Measurements from ENCODE around the gene PRLR.
"Not testable (repeated sequence)": the region's sequence is repeated elsewhere in the genome, so short reads cannot be mapped to it uniquely, and the experiment has no call there.

The PRLR gene

DNA sequence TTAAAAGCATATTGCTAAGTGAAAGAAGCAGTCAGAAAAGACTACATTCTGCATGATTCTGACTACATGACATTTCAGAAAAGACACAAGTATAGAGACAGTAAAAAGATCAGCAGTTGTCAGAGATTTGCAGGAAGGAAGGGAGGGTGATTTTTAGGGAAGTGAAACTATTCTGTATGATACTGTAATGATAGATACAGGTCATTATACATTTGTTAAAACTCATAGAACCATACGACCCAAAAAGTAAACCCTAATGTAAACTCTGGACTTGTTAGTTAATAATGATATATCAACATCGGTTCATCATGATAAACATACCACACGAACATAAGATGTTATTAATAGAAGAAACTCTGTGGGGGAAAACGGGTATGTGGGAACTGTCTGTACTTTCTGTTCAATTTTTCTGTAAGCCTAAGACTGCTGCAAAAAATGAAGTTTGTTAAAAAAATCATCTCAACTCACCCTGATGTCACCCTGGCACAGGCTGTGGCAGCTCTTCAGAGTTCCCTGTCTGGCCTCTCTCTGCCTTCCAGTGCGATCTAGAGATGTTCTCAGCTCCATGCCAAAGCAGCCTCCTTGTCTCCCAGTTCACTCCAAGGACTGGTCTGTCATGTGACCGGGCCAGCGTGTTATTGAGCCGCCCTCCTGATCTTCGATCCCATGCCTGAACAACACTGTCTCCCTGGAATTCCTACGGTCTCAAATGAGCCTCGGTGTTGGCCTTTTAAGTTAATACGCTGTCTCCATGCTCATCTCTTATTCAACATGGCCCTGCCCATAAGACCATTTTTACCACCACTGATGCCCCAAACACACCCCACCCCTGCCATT, 35.4 kb downstream of the PRLR start:
- DNase-seq = no peak

DNA sequence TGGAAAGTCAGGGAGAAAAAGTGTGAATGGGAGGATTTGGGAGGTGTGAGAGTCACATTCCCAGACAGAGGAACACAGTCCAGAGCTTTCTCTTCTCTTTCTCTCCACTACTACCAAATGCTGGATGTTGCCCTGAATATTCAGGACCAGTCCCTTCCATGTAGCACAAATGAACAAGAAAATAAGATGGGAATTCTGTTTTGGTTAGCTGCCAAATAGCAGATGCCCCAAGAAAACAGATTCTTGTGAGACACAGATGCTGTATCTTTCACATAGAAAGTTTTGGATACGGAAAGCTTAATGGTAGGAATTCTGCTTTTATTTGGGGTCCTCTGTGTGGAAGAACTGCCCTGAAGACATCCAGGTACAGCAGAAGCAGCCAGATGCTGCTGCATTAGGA, 37.8 kb downstream of the PRLR start:
- DNase-seq = no peak

DNA sequence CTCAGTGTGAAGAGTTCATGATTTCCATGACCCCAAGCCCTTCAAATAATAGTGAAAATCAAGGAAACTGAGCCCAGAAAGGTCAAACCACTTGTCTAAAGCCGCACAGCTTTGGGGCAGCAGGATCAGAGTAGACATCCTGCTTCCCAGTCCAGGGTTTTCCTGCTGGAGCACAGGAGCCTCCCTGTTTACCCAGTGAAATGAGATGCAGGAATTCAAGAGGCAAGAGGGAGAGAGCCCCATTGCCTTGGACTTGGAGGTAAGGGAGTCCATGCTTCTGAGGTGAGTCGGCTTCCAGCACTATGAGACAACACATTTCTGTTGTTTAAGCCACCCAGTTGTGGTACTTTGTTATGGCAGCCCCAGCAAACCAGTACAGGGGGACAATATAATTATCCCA, 40.5 kb downstream of the PRLR start:
- not testable (repeated sequence) for DNase-seq

DNA sequence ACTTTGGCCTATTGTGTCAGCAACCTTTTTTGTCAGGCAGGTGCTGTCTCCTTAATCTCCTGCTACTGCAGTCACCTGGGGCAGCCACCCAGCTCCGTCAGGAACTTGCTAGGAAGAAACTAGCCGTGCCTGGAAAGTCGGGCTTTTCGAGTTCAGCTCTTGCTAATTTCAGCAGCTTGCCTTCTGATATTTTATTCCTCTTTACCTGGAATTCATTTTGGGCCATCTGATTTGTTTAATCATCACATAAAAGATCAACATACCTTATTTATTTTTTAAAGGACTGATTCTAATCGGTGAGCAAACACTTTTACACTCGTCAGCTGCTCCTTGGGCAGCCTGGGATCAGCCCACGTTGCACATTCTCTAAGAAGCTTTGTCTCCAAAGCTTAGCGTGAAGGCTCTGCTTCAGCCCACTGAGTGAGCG, 42.2 kb downstream of the PRLR start:
- no peak for DNase-seq

DNA sequence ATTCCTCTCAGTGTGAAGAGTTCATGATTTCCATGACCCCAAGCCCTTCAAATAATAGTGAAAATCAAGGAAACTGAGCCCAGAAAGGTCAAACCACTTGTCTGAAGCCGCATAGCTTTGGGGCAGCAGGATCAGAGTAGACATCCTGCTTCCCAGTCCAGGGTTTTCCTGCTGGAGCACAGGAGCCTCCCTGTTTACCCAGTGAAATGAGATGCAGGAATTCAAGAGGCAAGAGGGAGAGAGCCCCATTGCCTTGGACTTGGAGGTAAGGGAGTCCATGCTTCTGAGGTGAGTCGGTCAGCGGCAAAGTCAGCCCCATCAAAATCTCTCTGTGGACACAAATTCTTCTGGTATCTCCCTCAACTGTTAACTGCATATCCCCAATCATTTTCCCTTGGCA, 42.7 kb downstream of the PRLR start:
- not testable (repeated sequence) for DNase-seq

DNA sequence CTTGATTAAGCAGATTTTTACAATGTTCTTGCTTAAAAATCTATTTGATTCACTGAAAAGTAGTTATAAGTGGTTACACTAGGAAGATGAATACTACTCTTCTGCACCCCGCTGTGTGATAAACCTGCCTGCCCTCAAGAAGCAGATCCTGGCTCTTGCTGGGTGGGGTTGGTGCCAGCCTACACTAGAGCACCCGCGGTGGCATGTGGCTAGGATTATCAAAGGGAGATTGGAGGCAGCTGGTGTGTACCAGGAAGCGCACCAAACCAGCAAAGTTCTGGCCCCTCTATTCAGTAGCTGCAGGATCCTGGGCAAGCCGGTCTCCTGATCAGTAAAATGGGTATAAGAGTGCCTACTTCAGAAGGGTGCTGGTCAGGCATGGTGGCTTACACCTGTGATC, 43.5 kb downstream of the PRLR start:
- DNase-seq = no peak

DNA sequence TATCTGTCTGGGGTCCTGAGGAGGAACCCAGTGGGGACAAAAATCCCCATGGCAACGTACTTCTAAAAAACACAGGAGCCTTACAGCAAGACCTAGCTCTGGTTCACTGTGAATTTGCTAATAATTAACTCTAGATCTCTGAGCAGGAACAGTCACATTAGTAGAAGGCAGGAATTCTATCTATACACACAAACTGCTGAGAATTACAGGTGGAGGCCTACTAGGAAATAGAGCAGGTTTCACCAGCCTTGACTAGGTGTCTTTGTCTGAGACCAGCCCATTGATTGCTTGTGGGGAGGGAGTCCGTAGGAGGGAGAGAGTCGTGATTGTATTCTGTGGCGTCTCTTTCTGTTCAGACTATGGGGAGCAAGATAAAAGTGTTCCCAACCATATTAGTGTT, 44.8 kb downstream of the PRLR start:
- no peak for DNase-seq

DNA sequence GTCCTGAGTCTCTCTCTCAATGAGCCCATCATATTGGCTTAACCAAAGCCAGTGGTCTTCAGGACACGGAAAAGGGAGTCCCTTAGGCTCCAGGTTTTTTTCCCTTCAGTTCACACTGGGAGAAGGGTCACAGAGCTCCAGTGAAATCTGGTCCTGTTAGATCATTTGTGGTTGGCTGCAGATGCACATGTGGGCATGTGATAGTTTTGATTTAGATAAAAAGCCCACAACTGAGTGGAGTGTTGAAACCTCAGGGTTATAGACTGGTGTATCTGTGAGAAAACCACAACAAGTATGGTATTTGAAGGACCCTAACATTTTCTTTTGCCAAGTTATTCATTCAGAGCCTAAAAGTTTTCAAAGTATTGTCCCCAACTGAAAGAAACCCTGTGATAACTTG, 46.7 kb downstream of the PRLR start:
- no peak for DNase-seq

DNA sequence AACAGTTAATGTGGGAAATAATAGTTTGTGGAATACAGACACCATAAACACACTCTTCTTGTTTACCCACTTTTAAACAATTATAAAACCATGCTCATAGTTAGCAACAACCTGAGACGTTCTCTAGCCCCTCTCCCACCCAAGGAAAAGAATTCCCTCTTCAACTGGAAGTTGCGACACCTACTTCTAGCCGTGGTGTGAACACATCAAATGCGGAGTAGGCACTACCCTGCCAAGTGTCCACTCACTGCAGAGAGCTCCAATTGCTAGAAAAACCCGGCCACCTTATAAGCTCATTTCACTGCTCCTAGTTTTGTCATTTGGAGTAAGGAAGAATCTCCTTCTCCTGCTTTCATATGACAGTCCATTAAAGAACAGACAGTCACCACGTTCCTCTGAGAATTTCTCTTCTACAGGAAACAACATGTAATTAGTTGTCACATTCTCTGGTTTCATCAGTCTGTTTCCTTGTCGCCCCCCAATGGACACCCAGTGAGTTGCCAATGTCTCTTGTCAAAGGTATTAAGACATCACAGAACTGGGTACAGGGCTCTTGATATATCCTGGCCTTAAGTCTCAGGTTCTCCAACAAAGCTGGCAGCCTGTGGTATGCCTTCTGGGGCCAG, 47.3 kb downstream of the PRLR start:
- DNase-seq = no peak

DNA sequence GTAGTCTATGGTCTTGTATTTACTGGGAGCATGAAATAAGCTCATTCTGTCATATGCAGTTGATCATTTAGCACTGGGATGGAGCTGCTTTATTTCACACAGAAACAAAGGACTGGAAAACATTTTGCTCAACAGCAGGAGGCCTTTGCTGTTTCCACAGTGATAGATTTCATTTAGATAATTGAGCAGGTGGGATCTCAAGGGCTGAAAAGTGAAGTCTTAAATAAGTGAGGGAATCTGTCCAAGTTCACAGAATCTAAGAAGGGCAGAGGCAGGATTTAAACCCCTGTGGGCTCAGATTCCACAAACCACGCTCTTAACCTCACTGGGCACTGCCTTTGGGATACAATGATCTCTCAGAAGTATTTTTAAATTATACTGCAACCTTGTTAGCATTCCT, 47.8 kb downstream of the PRLR start:
- no peak for DNase-seq

DNA sequence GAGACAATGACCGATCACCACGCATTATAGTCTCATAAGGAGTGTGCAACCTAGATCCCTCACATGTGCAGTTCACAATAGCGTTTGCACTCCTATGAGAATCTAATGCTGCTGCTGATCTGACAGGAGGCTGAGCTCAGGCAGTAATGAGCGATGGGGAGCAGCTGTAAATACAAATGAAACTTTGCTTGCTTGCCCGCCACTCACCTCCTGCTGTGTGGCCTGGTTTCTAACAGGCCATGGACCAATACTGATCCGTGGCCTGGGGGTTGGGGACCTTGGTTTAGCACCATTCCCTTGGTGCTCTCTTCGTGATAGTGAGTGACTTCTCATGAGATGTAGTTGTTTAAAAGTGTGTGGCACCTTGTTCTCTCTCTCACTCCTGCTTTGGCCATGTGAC, 50.2 kb downstream of the PRLR start:
- DNase-seq = no peak

DNA sequence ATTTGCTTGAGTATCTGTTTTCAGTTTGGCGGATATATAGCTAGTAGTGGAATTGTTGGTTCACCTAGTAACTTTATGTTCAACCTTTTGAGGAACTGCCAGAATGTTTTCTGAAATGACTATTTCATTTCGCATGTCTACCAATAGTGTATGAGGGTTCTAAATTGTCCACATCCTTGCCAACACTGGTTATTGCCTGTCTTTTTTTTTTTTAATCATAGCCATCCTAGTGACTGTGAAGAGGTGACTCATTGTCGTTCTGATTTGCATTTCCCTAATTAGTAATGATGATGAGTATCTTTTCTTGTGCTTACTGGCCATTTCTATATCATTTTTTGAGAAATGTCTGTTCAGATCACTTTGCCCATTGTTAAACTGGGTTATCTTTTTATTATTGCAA, 52.5 kb downstream of the PRLR start:
- no peak for DNase-seq

DNA sequence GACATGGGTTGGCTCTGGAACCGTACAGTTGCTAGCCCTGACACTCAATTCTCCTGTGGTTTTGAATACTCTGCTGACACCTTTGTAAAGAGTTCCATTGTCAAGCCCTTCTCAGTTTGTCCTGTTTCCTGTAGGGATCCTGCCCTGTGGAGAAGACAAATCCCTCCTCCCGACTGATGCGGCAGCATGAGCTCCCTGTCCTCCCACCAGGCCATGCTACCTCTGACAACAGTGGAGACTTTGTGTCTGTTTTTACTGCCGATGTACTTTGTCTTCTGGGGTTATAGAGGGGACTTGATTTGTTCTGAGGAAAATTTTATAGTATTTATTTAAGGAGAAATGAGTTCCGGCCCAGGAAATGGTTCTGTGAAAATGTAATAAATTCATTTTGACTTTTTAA, 57.8 kb downstream of the PRLR start:
- no peak for DNase-seq

DNA sequence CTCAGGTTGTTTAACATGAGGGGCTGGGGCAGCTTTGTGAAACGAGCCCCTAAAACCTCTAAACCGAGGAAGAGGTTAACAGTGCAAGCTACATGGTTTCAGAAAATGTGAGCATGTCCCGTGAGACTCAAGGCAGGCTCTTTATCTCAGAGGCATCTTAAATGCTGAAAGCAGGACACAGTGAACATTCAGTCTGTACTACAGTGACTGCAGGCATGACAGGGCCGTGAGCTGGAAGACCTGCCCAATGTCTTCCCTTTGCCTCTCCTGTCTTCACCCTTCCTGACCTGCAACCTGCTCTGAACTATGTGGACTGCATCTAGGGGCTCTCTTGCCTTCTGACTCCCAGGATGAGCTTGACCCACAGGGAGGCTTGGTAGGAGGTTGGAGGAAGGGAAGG, 58.3 kb downstream of the PRLR start:
- no peak for DNase-seq

DNA sequence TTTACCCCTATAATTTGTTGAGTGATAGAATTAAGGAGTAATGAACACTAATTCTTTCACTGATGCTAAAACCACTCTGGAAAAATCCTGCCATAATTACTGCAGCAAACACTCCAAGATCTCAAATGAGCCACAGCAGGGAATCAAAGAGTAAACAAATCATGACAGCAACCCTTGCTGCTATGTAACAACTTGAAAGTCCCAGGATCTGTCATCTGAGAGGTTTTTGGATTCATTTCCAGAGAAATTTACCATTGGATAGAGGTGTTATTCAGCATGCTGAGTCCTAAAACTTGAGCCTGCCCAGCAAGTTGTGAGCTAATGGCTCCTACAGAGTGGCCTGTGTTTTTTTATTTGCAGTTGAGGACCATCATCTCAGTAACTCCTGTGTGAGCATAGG, 59.2 kb downstream of the PRLR start:
- no peak for DNase-seq

DNA sequence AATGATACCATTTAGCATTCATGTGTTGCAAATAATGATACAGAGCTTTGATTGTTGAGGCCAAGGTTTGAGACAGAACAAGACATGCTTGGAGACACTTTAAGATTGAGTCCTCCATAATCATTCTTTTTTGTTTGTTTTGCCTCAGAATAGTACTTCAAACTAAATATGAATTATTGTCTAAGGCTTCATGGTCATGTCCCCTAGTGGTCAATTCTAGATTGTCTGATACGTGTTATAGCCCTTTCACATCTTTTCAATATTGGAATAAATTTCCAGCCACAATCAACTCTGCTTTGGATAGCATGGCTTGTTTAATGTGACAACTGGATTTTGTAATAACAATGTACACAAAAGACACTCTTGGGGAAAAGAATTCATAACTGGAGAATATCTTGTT, 64.2 kb downstream of the PRLR start:
- DNase-seq = no peak

DNA sequence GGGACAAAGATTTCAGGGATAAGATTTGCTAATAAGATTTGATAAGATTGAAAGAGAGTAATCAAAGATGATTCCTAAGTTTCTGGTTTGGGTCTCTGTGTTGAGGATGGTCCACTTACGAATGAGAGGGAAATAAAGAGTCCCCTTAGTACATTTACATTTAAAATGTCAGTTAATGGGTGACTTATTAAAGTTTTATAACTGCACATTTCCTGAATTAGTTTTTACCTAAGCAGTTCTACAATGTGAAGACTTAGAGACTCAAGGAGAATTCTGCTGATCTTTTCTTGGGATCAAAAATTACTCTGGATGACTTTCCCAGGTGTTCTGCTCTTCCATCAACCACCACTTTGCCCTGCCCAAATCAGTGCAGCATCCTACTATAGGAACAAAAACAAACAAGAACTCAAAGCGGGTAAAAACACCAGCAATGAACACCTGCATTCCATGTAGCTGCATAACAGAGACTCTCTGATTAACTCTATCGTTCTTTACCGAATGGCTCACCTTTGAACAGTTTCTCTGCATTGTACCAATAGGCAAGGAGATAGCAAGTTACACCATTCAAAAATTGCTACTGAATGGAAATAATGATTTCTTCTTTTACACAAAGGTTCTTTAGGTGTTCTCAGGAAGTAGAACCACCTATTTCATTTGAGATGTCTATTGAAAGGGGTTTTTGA, 65.3 kb downstream of the PRLR start:
- DNase-seq = no peak

DNA sequence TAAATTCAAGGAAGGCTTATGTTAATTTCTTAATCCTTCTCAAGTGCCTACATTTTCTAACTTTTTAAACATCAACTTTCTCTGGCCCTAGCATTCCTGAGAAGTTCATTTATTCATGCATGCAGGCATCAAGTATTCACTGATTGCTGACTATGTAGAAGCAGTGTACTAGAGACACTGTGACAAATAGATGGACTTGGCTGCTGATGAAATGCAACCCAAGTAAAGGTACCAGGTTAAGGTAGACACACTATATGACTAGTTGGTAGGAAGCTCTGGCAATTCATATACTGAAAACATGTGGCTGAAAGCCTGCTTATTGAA, 66.6 kb downstream of the PRLR start:
- no peak for DNase-seq

DNA sequence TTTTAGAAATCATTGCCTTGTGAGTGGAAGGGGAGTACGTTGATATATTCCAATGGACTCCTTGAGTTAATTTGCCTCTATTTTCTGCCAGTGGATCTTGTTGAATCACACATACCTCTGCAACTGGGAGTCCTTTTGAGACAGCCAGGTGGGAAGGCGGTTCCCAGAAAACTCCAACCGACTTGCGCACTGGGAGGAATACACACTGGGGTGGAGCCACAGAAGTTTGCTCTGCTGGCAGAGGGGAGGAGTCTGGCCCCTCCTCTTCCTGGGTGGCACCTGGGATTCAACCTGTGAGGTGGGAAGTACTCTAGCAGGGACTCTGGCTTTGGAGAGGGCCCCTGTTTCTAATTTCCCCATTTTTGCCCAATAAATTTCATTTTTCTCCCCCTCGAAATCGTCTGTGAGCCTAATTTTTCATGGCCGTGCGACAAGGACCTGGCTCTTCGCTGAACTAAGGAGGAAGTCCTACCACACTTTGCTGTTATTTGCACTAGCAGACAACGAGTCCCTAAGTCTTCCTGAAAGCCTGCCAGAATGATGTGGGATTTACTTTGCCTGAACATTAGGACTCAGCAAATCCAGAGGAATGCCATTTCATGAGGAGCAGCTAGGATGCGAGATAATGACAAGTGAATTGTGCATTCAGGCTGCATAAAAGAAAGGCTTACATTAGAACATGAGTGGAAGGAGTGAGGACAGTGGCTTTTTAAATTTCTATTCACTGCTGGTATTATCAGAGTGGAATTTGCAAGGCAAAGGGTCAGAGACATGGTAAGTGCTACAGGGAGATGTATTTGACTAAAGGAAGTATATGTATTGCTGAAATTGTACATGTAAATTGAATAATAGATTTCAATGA, 67.2 kb downstream of the PRLR start:
- no peak for DNase-seq

DNA sequence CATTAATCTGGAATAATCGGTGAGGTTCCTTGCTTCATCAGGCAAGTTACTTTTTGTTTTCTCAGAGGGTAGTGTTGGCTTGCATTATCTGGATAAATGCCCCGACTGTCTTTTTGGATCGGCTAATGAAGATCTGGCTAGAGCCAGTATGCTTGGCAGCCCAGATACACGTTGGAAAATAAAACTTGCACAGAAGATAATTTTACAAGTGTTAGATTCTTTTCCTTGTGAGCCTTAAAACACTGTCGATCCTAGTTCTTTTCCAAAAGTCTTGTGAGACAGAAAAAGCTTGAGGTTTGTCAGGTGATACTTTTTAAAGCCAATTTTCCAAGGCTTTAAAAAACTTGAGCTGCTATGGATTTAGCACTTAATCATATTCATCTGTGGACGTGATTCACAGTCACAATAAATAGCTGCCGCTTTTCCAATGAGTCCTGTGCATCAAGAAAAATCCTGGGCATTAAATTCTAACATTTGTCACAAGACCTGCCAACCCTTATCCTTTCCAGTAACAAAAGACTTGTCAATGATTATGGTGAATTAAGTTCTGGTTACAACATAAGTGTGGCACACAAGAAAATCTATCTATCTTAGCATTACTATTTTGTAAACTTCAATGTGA, 68.5 kb downstream of the PRLR start:
- no peak for DNase-seq

DNA sequence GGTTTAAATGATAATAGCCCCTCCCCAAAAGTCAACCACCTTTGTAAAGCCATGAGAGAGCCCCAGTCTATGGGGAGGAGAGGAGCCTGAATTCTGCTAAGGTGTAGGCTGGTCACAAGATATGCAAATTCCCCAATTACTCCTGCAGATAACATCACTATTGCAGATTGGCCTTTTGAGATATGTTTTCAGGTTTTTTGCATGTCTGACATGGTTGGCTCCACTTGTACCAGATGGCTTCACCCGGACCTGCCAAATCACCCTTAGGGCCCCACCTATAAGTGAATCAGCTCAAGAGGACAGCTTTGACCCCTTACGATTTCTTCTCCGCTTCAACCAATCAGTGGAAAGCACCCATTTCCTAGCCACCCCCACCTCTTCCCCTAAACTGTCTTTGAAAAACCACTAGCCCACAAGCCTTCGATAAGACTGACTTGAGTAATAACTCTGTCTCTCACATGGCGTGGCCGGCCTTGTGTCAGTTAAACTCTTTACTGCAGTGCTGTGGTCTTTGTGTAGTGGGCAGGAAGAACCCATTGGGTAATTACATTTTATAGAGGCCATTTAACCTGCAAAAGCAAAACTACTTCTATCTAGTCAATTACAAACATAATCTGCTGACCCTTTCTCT, 69.7 kb downstream of the PRLR start:
- DNase-seq = no peak

DNA sequence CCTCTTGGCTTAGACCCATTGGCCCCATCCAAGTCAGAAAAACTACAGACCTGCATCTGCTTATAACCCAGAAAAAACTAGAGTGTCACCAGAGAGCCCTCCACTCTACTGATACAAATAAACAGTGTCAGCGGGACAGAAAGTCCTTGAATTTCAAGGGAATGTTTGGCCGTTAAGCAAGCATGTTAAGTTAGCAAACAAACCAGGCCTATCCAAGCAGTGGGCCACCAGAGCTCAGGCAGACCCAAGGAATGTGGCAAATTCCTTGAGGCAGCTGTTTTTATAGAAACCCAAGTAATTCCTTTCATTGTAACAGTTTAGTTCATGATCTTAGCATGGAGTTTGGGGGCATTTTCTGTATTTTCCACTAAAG, 70.9 kb downstream of the PRLR start:
- DNase-seq = no peak
